SK-N-SH (cell line): ENCODE data around the gene MCM9. TPM values are rescaled to one million over a fixed set of nuclear protein-coding genes. Genes with fewer than 3 reads are reported as not detected.

ENCODE experiments used
- CTCF ChIA-PET: fragments of 300-600, 350-600 bp; formaldehyde crosslinking; extraction: SDS; loops from one replicate; lab custom pipeline; 2021; lab: Yijun Ruan, JAX
- POLR2A ChIA-PET: fragments of 350-600 bp; sonication (Branson Sonifier 250); formaldehyde crosslinking; extraction: SDS; loops from one replicate; lab custom pipeline; 2020; ENCODE audit warnings: antibody characterized with exemption, inconsistent platforms; lab: Yijun Ruan, JAX
- DNase-seq: peaks from one replicate; pipeline ENCODE4 v3.0.0; 2012
- H2AFZ ChIP-seq: fragments of 200-600 bp; sonication (generic); 2 replicates; pipeline ENCODE4 v1.8.1; 2016; ENCODE audit warnings: antibody characterized with exemption, mild to moderate bottlenecking, low read depth
- H3F3A ChIP-seq: fragments of 200-600 bp; sonication (generic); replicated peaks from 2 replicates; pipeline ENCODE3; 2016; ENCODE audit warnings: antibody characterized with exemption, mild to moderate bottlenecking; ENCODE audit not compliant: insufficient read depth
- H3K27ac ChIP-seq, 2 experiments: fragments of 200-500 bp in 1 of 2; fragments of 200-600 bp in 1 of 2; sonication (Bioruptor generic) in 1 of 2; sonication (generic), shearing (Covaris generic) in 1 of 2; 2 replicates each; pipeline versions ENCODE4 v1.5.1 to v1.6.1; 2014 to 2016; ENCODE audit warnings: low read depth in 2 of 2, inconsistent platforms in 1 of 2, low read length in 1 of 2, mild to moderate bottlenecking in 1 of 2, mixed read lengths in 1 of 2
- H3K27me3 ChIP-seq: fragments of 200-600 bp; sonication (generic), shearing (Covaris generic); 2 replicates; pipeline ENCODE4 v1.6.1; 2016; ENCODE audit warnings: mixed run types; ENCODE audit not compliant: insufficient read depth
- H3K36me3 ChIP-seq, 2 experiments: fragments of 200-500 bp in 1 of 2; fragments of 200-600 bp in 1 of 2; sonication (Bioruptor generic) in 1 of 2; sonication (generic) in 1 of 2; replicated peaks in 1 of 2; 2 replicates each; pipeline versions ENCODE3 to v1.5.1; 2014 to 2016; ENCODE audit warnings: low read length in 1 of 2, mild to moderate bottlenecking in 1 of 2; ENCODE audit not compliant: insufficient read depth in 2 of 2, control insufficient read depth in 1 of 2
- H3K4me1 ChIP-seq, 2 experiments: fragments of 200-500 bp in 1 of 2; fragments of 200-600 bp in 1 of 2; sonication (Bioruptor generic) in 1 of 2; sonication (generic), shearing (Covaris generic) in 1 of 2; 2 replicates each; pipeline versions ENCODE4 v1.5.1 to v1.6.1; 2014 to 2016; ENCODE audit warnings: low read depth in 1 of 2, low read length in 1 of 2, mixed run types in 1 of 2; ENCODE audit not compliant: insufficient read depth in 2 of 2, control insufficient read depth in 1 of 2
- H3K4me2 ChIP-seq: fragments of 200-600 bp; sonication (generic), shearing (Covaris generic); 2 replicates; pipeline ENCODE4 v1.6.1; 2017; ENCODE audit warnings: mixed run types
- H3K4me3 ChIP-seq, 2 experiments: fragments of 200-500 bp in 1 of 2; fragments of 200-600 bp in 1 of 2; sonication (Bioruptor generic) in 1 of 2; sonication (generic), shearing (Covaris generic) in 1 of 2; 2 replicates each; pipeline versions ENCODE4 v1.5.1 to v1.8.1; 2014 to 2016; ENCODE audit warnings: low read depth in 2 of 2, inconsistent platforms in 1 of 2, low read length in 1 of 2, mild to moderate bottlenecking in 1 of 2, mixed read lengths in 1 of 2, moderate library complexity in 1 of 2
- H3K79me2 ChIP-seq: fragments of 200-600 bp; sonication (generic); 2 replicates; pipeline ENCODE4 v1.8.1; 2017; ENCODE audit warnings: mild to moderate bottlenecking; ENCODE audit not compliant: insufficient read depth
- H3K9ac ChIP-seq: fragments of 200-600 bp; sonication (generic); 2 replicates; pipeline ENCODE4 v1.6.1; 2017; ENCODE audit warnings: mixed run types
- H3K9me2 ChIP-seq: fragments of 200-600 bp; sonication (generic); 2 replicates; pipeline ENCODE4 v1.6.1; 2017; ENCODE audit warnings: mixed run types
- H3K9me3 ChIP-seq: fragments of 200-600 bp; sonication (generic); 2 replicates; pipeline ENCODE4 v1.6.1; 2017; ENCODE audit warnings: mixed run types, mild to moderate bottlenecking, moderate library complexity
- H4K20me1 ChIP-seq: fragments of 200-600 bp; sonication (generic); 2 replicates; pipeline ENCODE4 v1.6.1; 2017; ENCODE audit warnings: mild to moderate bottlenecking, mixed run types; ENCODE audit not compliant: insufficient read depth
- EP300 ChIP-seq, 2 experiments: IDR thresholded peaks; 2 replicates each; pipeline versions ENCODE4 v1.4.0 to v1.6.1; 2012; ENCODE audit warnings: borderline replicate concordance in 1 of 2, low read depth in 1 of 2, low read length in 1 of 2
- EZH2phosphoT487 ChIP-seq: fragments of 200-600 bp; sonication (generic); IDR thresholded peaks from 2 replicates; pipeline ENCODE4 v1.6.1; 2017; ENCODE audit warnings: low read depth, mixed run types, mild to moderate bottlenecking, antibody characterized with exemption, moderate library complexity, borderline replicate concordance
- GABPA ChIP-seq: IDR thresholded peaks from 2 replicates; pipeline ENCODE4 v1.4.0; 2012; ENCODE audit warnings: low read depth, mild to moderate bottlenecking
- GATA2 ChIP-seq: sonication (generic); formaldehyde crosslinking; IDR thresholded peaks from 2 replicates; pipeline ENCODE4 v1.5.0; 2020; ENCODE audit warnings: mild to moderate bottlenecking, missing genetic modification reagents
- JUND ChIP-seq: IDR thresholded peaks from 2 replicates; pipeline ENCODE4 v1.4.0; 2012
- MAX ChIP-seq: IDR thresholded peaks from 2 replicates; pipeline ENCODE4 v1.4.0; 2012; ENCODE audit warnings: low read depth
- NRF1 ChIP-seq: IDR thresholded peaks from 2 replicates; pipeline ENCODE4 v1.6.1; 2012; ENCODE audit warnings: low read depth, mild to moderate bottlenecking, low read length
- PBX3 ChIP-seq: IDR thresholded peaks from 2 replicates; pipeline ENCODE4; 2012
- REST ChIP-seq: IDR thresholded peaks from 2 replicates; pipeline ENCODE4 v1.6.1; 2012; ENCODE audit warnings: mild to moderate bottlenecking, low read depth, low read length, moderate library complexity
- RXRA ChIP-seq: IDR thresholded peaks from 2 replicates; pipeline ENCODE4 v1.4.0; 2012; ENCODE audit warnings: low read depth, mild to moderate bottlenecking, borderline replicate concordance
- TAF1 ChIP-seq: IDR thresholded peaks from 2 replicates; pipeline ENCODE4 v1.6.1; 2012; ENCODE audit warnings: low read depth, mild to moderate bottlenecking, low read length, moderate library complexity, borderline replicate concordance
- USF1 ChIP-seq: IDR thresholded peaks from 2 replicates; pipeline ENCODE4 v1.4.0; 2012; ENCODE audit warnings: low read depth, borderline replicate concordance
- USF2 ChIP-seq: fragments of 150-350 bp; IDR thresholded peaks from 2 replicates; pipeline ENCODE4 v1.6.1; 2017; ENCODE audit warnings: antibody characterized with exemption, low read length, low read depth, borderline replicate concordance
- ZBTB33 ChIP-seq: IDR thresholded peaks from 2 replicates; pipeline ENCODE4 v1.4.0; 2012; ENCODE audit warnings: low read depth, borderline replicate concordance
- WGBS: methylation state at CpG from one replicate; pipeline ENCODE4 v1.1.6; 2017; ENCODE audit warnings: low lambda C conversion rate; 5-methylcytosine and 5-hydroxymethylcytosine counted together
- polyA plus RNA-seq, 3 experiments: library from polyadenylated mRNA; depleted of rRNA; stranded (reverse); fragments of >200 nt; gene quantifications; 2 replicates each; pipeline ENCODE4 v1.2.3, GENCODE V29; 2012

The MCM9 gene
- polyA plus RNA-seq, 1 of the 3 experiments (the other 2 are of a cell fraction): 1.7 TPM

- no peaks in the 10 kb centered on the region for H4K20me1 ChIP-seq
- H3K79me2 ChIP-seq: no peaks in the 10 kb centered on the region
- H3K4me2 ChIP-seq: no peak overlapping the region
- CTCF ChIA-PET: interaction anchor here (0.9 to 1.5 kb wide), 2 partner anchors 239 to 307 kb away, joined by 3 read pairs; no protein-coding TSS in a partner anchor
- H3K4me1 ChIP-seq: peaks cover 0 to 5% of the 10 kb centered on the region in 2 experiments; a peak in 2 of 4 replicates
- WGBS: 90% methylated on average over 4 of the region's 4 CpGs
- H3F3A ChIP-seq: no peaks in the 10 kb centered on the region
- no peak overlapping the region for H3K4me3 ChIP-seq
- H3K9ac ChIP-seq: no peak overlapping the region
- POLR2A ChIA-PET: no interaction called here
- no peaks in the 10 kb centered on the region for H3K36me3 ChIP-seq
- DNase-seq: no peak
- H3K27ac ChIP-seq: no peak overlapping the region
- no peak for TF ChIP-seq EZH2phosphoT487
- no peak for TF ChIP-seq RXRA
- no peak for TF ChIP-seq GABPA
- TF ChIP-seq EP300 (IDR thresholded peaks at IDR 0.05; ENCODE audit: borderline replicate concordance in 1 of 2, low read depth in 1 of 2, low read length in 1 of 2): no peak
- no peak for TF ChIP-seq MAX
- no peak for TF ChIP-seq GATA2 (CRISPR knock-in tag)
- TF ChIP-seq NRF1: no peak
- no peak for TF ChIP-seq USF2
- TF ChIP-seq USF1: no peak
- TF ChIP-seq TAF1: no peak
- TF ChIP-seq REST: no peak
- TF ChIP-seq JUND: no peak
- no peak for TF ChIP-seq ZBTB33
- no peak for TF ChIP-seq PBX3
- no peak overlapping the region for H2AFZ ChIP-seq
- H3K9me3 ChIP-seq: no peaks in the 10 kb centered on the region
- H3K9me2 ChIP-seq: no peaks in the 10 kb centered on the region
- no peaks in the 10 kb centered on the region for H3K27me3 ChIP-seq
Observed at GRCh38 chr6:118804091-118804490, 130.9 kb downstream of the MCM9 start.
